CD4-positive, alpha-beta T cell treated with Interleukin-2 at 100 ng/mL for 4 hours (primary cell): ENCODE measurements around the gene FLVCR2.

Source experiments
- DNase-seq: peaks from one replicate; pipeline ENCODE4 v3.0.0-alpha.2; 2020; ENCODE audit warnings: low spot score

Gene FLVCR2

GRCh38 chr14:75630695-75631452 lies 52.5 kb downstream of the FLVCR2 start:
- DNase-seq: no peak

- no peak for DNase-seq
Measured at GRCh38 chr14:75631453-75631831, 53.0 kb downstream of the FLVCR2 start.

DNA sequence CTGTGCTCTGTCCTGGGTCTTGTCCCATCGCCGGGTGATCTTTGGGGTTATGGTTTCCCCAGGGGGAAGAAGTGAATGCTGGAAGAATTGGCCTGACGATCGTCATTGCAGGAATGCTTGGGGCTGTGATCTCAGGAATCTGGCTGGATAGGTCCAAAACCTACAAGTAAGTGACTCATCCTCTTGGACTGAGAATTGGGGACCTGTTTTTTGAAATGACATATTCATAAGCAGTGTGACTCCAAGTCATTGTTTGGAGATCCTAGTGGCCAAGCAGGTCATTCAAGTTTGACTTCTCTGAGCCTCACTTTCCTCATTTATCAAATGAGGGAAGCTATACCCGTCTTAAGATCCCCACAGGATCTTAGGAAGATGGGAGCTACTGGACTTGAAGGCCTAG lies 56.4 kb downstream of the FLVCR2 start:
- DNase-seq: no peak

DNA sequence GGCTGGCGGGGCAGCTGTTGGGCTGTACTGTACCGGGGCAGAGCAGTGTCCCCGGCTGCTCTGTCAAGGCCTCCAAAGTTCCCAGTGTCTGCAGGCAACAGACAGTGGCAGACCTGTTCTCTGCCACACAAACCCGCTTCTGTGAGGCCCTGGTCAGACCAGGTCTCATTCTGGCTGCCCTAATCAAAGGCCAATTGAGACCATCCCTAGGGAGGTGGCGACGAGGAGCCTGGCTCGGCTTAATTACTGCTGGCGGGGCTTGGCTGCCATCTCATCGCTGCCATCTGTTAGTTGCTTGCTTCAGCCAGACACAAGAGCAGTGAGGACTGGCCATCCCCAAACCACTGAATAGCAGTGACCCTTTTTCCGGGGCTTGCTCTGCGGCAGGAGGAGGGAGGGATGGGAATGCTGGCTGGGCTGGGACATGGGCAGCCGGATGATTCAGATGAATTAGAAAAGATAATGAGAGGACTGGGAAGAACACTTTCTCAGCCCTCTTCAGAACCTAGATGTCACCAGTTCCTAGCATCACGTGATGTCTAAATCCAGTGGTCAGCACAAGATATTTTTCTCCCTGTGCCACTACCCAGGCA lies 57.8 kb downstream of the FLVCR2 start:
- no peak for DNase-seq

DNA sequence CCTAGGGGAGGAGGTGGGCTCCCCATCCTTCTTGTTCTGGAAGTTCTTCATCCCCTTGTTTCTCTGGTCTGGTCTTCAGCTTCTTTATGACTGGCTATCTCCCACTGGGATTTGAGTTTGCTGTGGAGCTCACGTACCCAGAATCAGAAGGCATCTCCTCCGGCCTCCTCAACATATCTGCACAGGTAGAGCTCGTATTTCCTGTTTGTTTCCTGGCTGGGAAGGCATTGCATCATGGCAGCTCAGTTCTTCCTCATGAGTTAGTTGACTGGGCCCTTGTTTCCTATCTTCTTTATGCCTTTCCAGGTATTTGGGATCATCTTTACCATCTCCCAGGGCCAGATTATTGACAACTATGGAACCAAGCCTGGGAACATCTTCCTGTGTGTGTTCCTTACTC lies 62.5 kb downstream of the FLVCR2 start:
- no peak for DNase-seq

DNA sequence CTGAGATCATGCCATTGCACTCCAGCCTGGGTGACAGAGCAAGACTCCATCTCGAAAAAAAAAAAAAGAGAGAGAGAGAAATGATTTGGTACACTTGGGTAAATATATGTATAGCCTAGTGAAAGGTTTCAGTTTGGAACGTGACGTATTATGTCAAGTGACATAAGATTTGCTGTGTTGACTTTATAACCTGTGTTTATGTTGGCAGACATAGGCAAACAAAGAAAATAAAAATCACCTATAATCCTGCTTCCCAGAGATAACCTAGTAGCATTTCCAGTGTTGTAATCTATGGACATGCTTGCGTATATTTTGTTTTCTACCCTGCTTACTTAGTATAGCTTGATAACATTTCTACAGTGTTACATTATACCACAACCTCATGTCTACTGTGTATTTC lies 65.6 kb downstream of the FLVCR2 start:
- no peak for DNase-seq

- DNase-seq: no peak
Measured at GRCh38 chr14:75645056-75645455, 66.6 kb downstream of the FLVCR2 start.

DNA sequence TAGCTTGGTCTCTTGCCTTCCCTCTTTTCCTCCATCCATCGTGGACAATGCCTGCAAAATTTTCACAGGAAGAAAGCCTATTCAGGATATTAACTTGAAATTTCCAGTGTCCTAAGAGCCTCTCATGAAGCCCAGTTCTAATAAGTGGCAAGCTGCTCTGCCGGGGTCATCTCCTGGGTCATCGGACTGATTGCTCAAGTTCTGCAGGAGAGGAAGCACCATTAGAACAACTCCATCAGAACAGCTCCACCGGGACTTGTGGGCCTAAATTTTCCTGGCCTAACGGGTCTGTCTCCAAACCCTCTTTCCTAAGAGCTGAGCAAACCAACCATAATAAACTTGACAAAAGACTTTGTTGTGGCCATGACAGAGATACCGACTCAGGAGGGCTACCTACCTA lies 68.3 kb downstream of the FLVCR2 start:
- DNase-seq: no peak

- no peak for DNase-seq
Measured at GRCh38 chr14:75647640-75648039, 69.2 kb downstream of the FLVCR2 start.

- no peak for DNase-seq
Measured at GRCh38 chr14:75648066-75648838, 69.8 kb downstream of the FLVCR2 start.

DNA sequence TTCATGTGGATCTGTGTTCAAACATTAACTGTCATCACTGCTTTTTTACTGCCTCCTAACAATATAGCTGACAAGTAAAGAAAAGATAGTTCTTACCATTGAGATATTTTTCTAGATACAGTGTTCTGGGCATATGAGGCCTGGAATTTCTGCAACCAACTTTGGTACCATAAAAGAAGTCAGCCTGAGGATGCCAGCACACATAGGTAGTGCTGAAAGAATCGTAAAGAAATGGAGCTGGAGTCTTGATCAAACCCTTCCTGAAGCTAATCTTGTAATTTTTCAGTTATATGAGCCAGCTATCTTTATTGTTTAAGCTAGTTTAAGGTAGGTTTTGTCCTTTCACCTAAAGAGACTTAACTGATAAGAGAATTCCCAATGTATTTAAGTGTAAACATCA lies 70.9 kb downstream of the FLVCR2 start:
- no peak for DNase-seq

GRCh38 chr14:75649773-75650172 lies 71.4 kb downstream of the FLVCR2 start:
- DNase-seq: no peak

DNA sequence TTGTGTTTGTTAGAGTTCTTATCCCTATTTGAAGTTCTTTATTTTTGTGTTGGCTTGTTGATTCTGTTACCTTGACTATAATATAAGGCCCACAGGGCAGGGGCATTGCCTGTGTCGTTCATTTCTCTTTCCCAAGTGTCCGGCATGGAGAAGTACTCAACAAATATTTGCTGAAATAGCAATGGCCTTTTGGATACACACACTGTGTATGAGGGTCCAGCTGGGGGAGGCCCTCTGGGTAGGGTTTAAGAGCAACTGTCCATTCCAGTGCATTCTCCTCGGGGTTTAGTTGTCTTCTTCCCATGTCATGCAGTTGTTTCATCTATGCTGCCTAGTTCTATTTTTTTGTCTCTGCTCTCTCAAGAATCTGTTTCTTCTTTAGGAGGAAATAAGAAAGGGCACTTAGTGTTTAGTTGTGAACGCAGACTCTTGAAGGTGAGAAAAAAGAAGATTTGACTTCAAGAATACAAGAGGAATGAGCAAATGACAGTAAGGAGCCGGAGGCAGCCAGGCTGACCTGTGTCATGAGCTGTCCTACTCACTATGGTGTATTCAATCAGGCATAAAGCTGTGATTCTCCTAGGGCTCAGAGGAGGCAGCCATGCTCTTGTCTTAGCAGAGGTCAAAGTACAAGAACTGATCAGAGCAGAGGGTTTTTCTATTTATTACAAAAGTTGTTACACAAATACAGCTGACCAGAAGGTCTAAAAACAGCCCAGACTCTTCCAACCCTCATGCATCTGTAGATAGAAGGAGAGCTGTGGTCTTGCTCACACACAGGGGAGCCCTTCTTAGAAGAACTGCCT lies 72.0 kb downstream of the FLVCR2 start:
- DNase-seq: no peak

DNA sequence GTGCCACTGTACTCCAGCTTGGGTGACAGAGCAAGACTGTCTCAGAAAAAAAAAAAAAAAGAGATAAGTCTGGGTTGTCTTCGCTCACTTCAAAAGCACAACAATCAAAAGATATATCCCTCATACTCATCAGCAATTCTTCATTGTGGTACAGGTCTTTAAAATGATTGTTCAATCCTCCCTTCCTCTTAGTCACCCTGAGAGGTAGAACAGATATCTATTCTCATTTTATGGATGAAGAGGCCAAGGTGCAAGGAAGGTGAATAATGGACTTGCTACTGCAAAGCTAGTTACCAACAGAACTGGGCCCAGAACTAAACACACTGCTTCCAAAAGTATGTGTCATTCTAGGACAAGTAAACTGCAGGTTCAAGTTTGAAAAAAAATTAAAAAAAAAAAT lies 75.1 kb downstream of the FLVCR2 start:
- DNase-seq: no peak

- peak; percentile 84 for DNase-seq
Measured at GRCh38 chr14:75654127-75654732, 75.8 kb downstream of the FLVCR2 start.

DNA sequence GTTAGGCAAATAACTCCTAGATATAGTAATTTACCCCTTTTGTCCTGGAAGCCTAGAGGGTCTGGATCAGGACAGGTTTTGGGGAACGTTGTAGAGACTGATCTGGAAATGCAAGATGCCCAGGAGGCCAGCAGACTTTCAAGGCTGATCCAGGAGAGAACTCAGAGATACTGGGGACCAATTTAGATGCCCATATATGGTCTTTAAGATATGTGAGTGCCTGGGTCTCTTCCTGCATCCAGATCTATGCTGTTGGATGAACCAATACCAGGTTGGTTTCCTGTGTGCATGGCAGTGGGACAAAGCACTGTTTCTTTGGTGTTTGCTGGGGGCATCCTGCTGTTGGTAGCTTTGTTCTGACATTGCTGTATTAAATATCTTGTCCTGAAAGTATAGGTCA lies 76.8 kb downstream of the FLVCR2 start:
- DNase-seq: no peak

- DNase-seq: no peak
Measured at GRCh38 chr14:75657331-75657730, 78.9 kb downstream of the FLVCR2 start.

- DNase-seq: no peak
Measured at GRCh38 chr14:75658957-75659356, 80.5 kb downstream of the FLVCR2 start.

GRCh38 chr14:75660238-75660629 lies 81.8 kb downstream of the FLVCR2 start:
- DNase-seq: no peak

DNA sequence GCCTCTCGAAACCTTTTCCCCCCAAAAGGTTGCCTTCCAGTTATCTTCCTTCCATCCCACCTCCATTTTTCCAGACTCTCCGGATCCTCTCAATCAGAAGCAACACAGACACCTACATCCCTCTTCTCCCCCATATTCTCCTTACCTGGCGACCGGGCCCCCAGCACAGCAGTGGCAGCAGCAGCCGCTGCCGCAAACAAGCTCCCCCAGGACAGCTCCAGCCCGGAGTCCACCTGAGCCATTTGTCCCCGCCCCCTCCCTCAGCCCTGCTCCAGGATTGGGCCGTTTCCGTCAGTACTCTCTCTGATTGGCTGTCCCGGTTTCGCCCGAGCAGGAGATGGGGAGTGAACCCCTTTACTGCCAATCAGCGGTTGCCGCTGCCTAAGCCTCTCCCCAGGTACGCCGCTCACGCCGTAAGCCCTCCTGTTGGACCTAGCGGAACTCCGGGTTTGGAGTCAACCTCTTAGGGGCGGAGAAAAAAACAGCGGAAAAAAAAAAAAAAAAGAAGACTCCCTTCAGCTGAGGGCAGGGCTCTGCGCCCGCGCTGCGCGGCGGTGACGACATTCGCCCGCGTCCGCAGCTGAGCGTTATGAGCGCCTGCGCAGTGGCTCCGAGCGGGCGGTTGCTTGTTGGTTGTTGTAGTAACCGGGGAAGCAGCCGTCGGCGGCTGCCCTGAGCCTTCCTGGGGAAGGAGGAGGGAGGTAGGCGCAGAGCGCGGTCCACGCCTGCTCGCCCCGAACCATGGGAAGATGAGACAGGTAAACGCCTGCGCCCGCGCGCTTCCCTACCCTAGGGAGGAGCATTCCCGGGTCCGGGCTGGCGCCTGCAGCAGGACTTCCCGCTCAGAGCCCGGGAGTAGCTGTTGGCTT lies 82.4 kb downstream of the FLVCR2 start, which contains the start of the genes ERG28 and TTLL5:
Gene ERG28 (minus strand): TSS at position 247 of the 869 bp plus-strand sequence. CDS start 3,374 bp downstream, outside the sequence.
Gene TTLL5 (plus strand): TSS at position 617 of the 869 bp plus-strand sequence. CDS start 1,904 bp downstream, outside the sequence.
- peak; percentile 98 for DNase-seq

GRCh38 chr14:75661499-75661814 lies 83.0 kb downstream of the FLVCR2 start:
- no peak for DNase-seq
